ENCODE results near the gene SURF2. TPM values are rescaled to one million over a fixed set of nuclear protein-coding genes. Genes with fewer than 3 reads are reported as not detected.

SURF2 gene
- total RNA-seq, 1 donor from 2014 or later = 15.4 TPM

- no peak for TF ChIP-seq CTCF (IDR thresholded peaks at IDR 0.05)
- peaks cover 41% of the 10 kb centered on the region for H3K36me3 Mint-ChIP-seq (ENCODE audit: unreplicated experiment)
- H3K9me3 Mint-ChIP-seq (ENCODE audit: unreplicated experiment) = no peaks in the 10 kb centered on the region
- H3K4me3 Mint-ChIP-seq (ENCODE audit: unreplicated experiment) = peak overlapping the region; percentile 98
- H3K27ac Mint-ChIP-seq (ENCODE audit: unreplicated experiment) = peak overlapping the region; percentile 97
- peaks cover 30% of the 10 kb centered on the region for H3K4me1 Mint-ChIP-seq (ENCODE audit: unreplicated experiment)
- DNase-seq (ENCODE audit: extremely low spot score, unreplicated experiment) = no peak
- no peaks in the 10 kb centered on the region for H3K27me3 Mint-ChIP-seq (ENCODE audit: unreplicated experiment)
Observed at GRCh38 chr9:133347515-133347984, 8.8 kb upstream of the SURF2 start.

GRCh38 chr9:133347985-133348717 is 8.2 kb upstream of the SURF2 start, which contains the start of the genes MED22 and RPL7A:
Gene MED22, minus strand, starts transcription at chr9:133348131. Its CDS starts 1,469 bp downstream, at chr9:133346662.
Gene RPL7A, plus strand, starts transcription at chr9:133348218. Its CDS starts 26 bp downstream, at chr9:133348244.
- Mint-ChIP-seq H3K4me1 (ENCODE audit: unreplicated experiment) (peaks cover 30% of the 10 kb centered on the region), H3K27me3 (ENCODE audit: unreplicated experiment) (no peaks in the 10 kb centered on the region), H3K4me3 (ENCODE audit: unreplicated experiment) (peak within 1 kb of the TSS; percentile 98), H3K36me3 (ENCODE audit: unreplicated experiment) (peaks cover 41% of the 10 kb centered on the region), H3K9me3 (ENCODE audit: unreplicated experiment) (no peaks in the 10 kb centered on the region), H3K27ac (ENCODE audit: unreplicated experiment) (peak within 1 kb of the TSS; percentile 97)
- peak; percentile 96 for DNase-seq (ENCODE audit: extremely low spot score, unreplicated experiment)
- no peak for TF ChIP-seq CTCF (IDR thresholded peaks at IDR 0.05)

GRCh38 chr9:133348718-133349573 is 7.4 kb upstream of the SURF2 start:
- Mint-ChIP-seq H3K27ac (ENCODE audit: unreplicated experiment) (peak overlapping the region; percentile 97), H3K36me3 (ENCODE audit: unreplicated experiment) (peaks cover 43% of the 10 kb centered on the region), H3K4me3 (ENCODE audit: unreplicated experiment) (peak overlapping the region; percentile 98), H3K9me3 (ENCODE audit: unreplicated experiment) (no peaks in the 10 kb centered on the region), H3K27me3 (ENCODE audit: unreplicated experiment) (no peaks in the 10 kb centered on the region), H3K4me1 (ENCODE audit: unreplicated experiment) (peaks cover 30% of the 10 kb centered on the region)
- no peak for TF ChIP-seq CTCF (IDR thresholded peaks at IDR 0.05)
- DNase-seq (ENCODE audit: extremely low spot score, unreplicated experiment) = no peak

- H3K27ac Mint-ChIP-seq (ENCODE audit: unreplicated experiment) = peak overlapping the region; percentile 10
- TF ChIP-seq CTCF (IDR thresholded peaks at IDR 0.05) = no peak
- H3K9me3 Mint-ChIP-seq (ENCODE audit: unreplicated experiment) = no peaks in the 10 kb centered on the region
- peak overlapping the region; percentile 22 for H3K4me3 Mint-ChIP-seq (ENCODE audit: unreplicated experiment)
- DNase-seq (ENCODE audit: extremely low spot score, unreplicated experiment) = no peak
- peaks cover 37% of the 10 kb centered on the region for H3K4me1 Mint-ChIP-seq (ENCODE audit: unreplicated experiment)
- H3K27me3 Mint-ChIP-seq (ENCODE audit: unreplicated experiment) = no peaks in the 10 kb centered on the region
- H3K36me3 Mint-ChIP-seq (ENCODE audit: unreplicated experiment) = peaks cover 38% of the 10 kb centered on the region
Observed at GRCh38 chr9:133349965-133350616, 6.3 kb upstream of the SURF2 start.

All from osteocyte (in vitro differentiated cells).